Effector memory CD4-positive, alpha-beta T cell (primary cell): ENCODE results near the gene DVL1.

ENCODE experiments used
- DNase-seq, 3 donors: peaks; one replicate each; pipeline ENCODE4 v3.0.0-alpha.2; 2020
- H3K27ac ChIP-seq: 2 replicates; pipeline ENCODE4 v1.7.0; 2013; ENCODE audit warnings: mild to moderate bottlenecking, low read length, moderate library complexity; ENCODE audit not compliant: insufficient read depth, poor library complexity, severe bottlenecking
- H3K27me3 ChIP-seq: replicated peaks from 2 replicates; pipeline ENCODE4 v1.7.0; 2013; ENCODE audit warnings: mild to moderate bottlenecking, low read length; ENCODE audit not compliant: insufficient read depth, control insufficient read depth, poor library complexity, severe bottlenecking
- H3K36me3 ChIP-seq: 2 replicates; pipeline ENCODE4 v1.7.0; 2013; ENCODE audit warnings: mild to moderate bottlenecking, low read length, moderate library complexity; ENCODE audit not compliant: control insufficient read depth, insufficient read depth
- H3K4me1 ChIP-seq: 2 replicates; pipeline ENCODE4 v1.7.0; 2013; ENCODE audit warnings: low read length, mild to moderate bottlenecking; ENCODE audit not compliant: control insufficient read depth, insufficient read depth, poor library complexity, severe bottlenecking
- H3K4me3 ChIP-seq: 2 replicates; pipeline ENCODE4 v1.7.0; 2013; ENCODE audit warnings: low read length, low read depth, mild to moderate bottlenecking; ENCODE audit not compliant: insufficient read depth, poor library complexity, severe bottlenecking
- H3K9me3 ChIP-seq: 2 replicates; pipeline ENCODE4 v1.7.0; 2013; ENCODE audit warnings: mild to moderate bottlenecking, low read length, moderate library complexity; ENCODE audit not compliant: control insufficient read depth

The DVL1 gene

GRCh38 chr1:1333551-1334241, 15.5 kb downstream of the DVL1 start:
- Histone ChIP-seq H3K27ac (no peak overlapping the region), H3K4me1 (peaks cover 3% of the 10 kb centered on the region), H3K4me3 (no peak overlapping the region), H3K9me3 (no peaks in the 10 kb centered on the region), H3K36me3 (peaks cover 3% of the 10 kb centered on the region), H3K27me3 (no peaks in the 10 kb centered on the region)
- DNase-seq: no peak

GRCh38 chr1:1332774-1333480, 16.3 kb downstream of the DVL1 start:
- no peak for DNase-seq
- no peak overlapping the region for H3K4me3 ChIP-seq
- H3K4me1 ChIP-seq: peaks cover 3% of the 10 kb centered on the region
- H3K36me3 ChIP-seq: peaks cover 10% of the 10 kb centered on the region
- no peaks in the 10 kb centered on the region for H3K9me3 ChIP-seq
- no peak overlapping the region for H3K27ac ChIP-seq
- no peaks in the 10 kb centered on the region for H3K27me3 ChIP-seq

GRCh38 chr1:1332031-1332755, 17.0 kb downstream of the DVL1 start:
- peaks cover 15% of the 10 kb centered on the region for H3K36me3 ChIP-seq
- H3K27me3 ChIP-seq: no peaks in the 10 kb centered on the region
- H3K27ac ChIP-seq: no peak overlapping the region
- H3K4me3 ChIP-seq: no peak overlapping the region
- H3K9me3 ChIP-seq: no peaks in the 10 kb centered on the region
- H3K4me1 ChIP-seq: peaks cover 3% of the 10 kb centered on the region
- no peak for DNase-seq

GRCh38 chr1:1331068-1331965, 17.9 kb downstream of the DVL1 start, which contains the start of gene TAS1R3:
Gene TAS1R3, plus strand, starts transcription at chr1:1331280. Its CDS starts 66 bp downstream, at chr1:1331346.
- H3K27me3 ChIP-seq: no peaks in the 10 kb centered on the region
- H3K4me3 ChIP-seq: no peak within 1 kb of the TSS
- H3K4me1 ChIP-seq: peaks cover 5% of the 10 kb centered on the region
- DNase-seq: no peak
- peaks cover 17% of the 10 kb centered on the region for H3K36me3 ChIP-seq
- H3K9me3 ChIP-seq: no peaks in the 10 kb centered on the region
- H3K27ac ChIP-seq: no peak within 1 kb of the TSS

GRCh38 chr1:1330366-1331067, 18.7 kb downstream of the DVL1 start:
- Histone ChIP-seq H3K4me3 (no peak overlapping the region), H3K4me1 (peaks cover 13% of the 10 kb centered on the region), H3K27me3 (no peaks in the 10 kb centered on the region), H3K36me3 (peaks cover 17% of the 10 kb centered on the region), H3K27ac (no peak overlapping the region), H3K9me3 (no peaks in the 10 kb centered on the region)
- DNase-seq: no peak

GRCh38 chr1:1329304-1330210, 19.7 kb downstream of the DVL1 start:
- H3K36me3 ChIP-seq: peaks cover 17% of the 10 kb centered on the region
- peaks cover 20% of the 10 kb centered on the region for H3K4me1 ChIP-seq
- no peak for DNase-seq
- no peaks in the 10 kb centered on the region for H3K9me3 ChIP-seq
- H3K27ac ChIP-seq: no peak overlapping the region
- H3K27me3 ChIP-seq: no peaks in the 10 kb centered on the region
- no peak overlapping the region for H3K4me3 ChIP-seq

GRCh38 chr1:1328254-1328653, 21.0 kb downstream of the DVL1 start:
- H3K9me3 ChIP-seq: no peaks in the 10 kb centered on the region
- peaks cover 17% of the 10 kb centered on the region for H3K36me3 ChIP-seq
- H3K27ac ChIP-seq: no peak overlapping the region
- peaks cover 24% of the 10 kb centered on the region for H3K4me1 ChIP-seq
- no peak overlapping the region for H3K4me3 ChIP-seq
- H3K27me3 ChIP-seq: no peaks in the 10 kb centered on the region
- DNase-seq: no peak

GRCh38 chr1:1327291-1327690, 21.9 kb downstream of the DVL1 start:
- Histone ChIP-seq H3K4me1 (peaks cover 30% of the 10 kb centered on the region), H3K36me3 (peaks cover 17% of the 10 kb centered on the region), H3K4me3 (no peak overlapping the region), H3K27me3 (no peaks in the 10 kb centered on the region), H3K27ac (no peak overlapping the region), H3K9me3 (no peaks in the 10 kb centered on the region)
- no peak for DNase-seq
